Renal pelvis (tissue), 12 donors: Measurements from ENCODE around the gene GPR85. TPM values are rescaled to one million over a fixed set of nuclear protein-coding genes. Genes with fewer than 3 reads are reported as not detected.
A peak's percentile ranks its signal among the peaks of the same experiment; 100 is the strongest.
"Not testable (repeated sequence)": the region's sequence is repeated elsewhere in the genome, so short reads cannot be mapped to it uniquely, and the experiment has no call there.

Experiments
- DNase-seq: peaks from one replicate; pipeline ENCODE4 v3.0.0-alpha.2; 2013
- long read RNA-seq, 16 experiments: transcript quantifications; one replicate each; lab custom pipeline, GENCODE V29; 2026
- polyA plus RNA-seq, 3 donors: library from polyadenylated mRNA; unstranded; fragments of 120-200 nt; gene quantifications; one replicate each; pipeline ENCODE4 v1.2.1, GENCODE V29; 2013; ENCODE audit not compliant: insufficient read length in 3 of 3

The GPR85 gene, protein sequence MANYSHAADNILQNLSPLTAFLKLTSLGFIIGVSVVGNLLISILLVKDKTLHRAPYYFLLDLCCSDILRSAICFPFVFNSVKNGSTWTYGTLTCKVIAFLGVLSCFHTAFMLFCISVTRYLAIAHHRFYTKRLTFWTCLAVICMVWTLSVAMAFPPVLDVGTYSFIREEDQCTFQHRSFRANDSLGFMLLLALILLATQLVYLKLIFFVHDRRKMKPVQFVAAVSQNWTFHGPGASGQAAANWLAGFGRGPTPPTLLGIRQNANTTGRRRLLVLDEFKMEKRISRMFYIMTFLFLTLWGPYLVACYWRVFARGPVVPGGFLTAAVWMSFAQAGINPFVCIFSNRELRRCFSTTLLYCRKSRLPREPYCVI
- under 1 TPM; 0.52 to 0.81 (median 0.81) TPM for polyA plus RNA-seq
- long read RNA-seq, donor 1: 0 reads
- long read RNA-seq, donor 2: 0 reads
- long read RNA-seq, donor 3: 0 reads
- long read RNA-seq, donor 4: 0 reads
- long read RNA-seq, donor 5, partial matches to known transcripts: 0 of 1 reads
- long read RNA-seq, donor 5, other reads (novel, unspliced or antisense): 0 of 1 reads
- long read RNA-seq, donor 6: 0 reads
- long read RNA-seq, donor 7, partial matches to known transcripts: 0 of 1 reads
- long read RNA-seq, donor 7, other reads (novel, unspliced or antisense): 0 of 1 reads
- long read RNA-seq, donor 8, partial matches to known transcripts: 0 of 1 reads
- long read RNA-seq, donor 8, other reads (novel, unspliced or antisense): 0 of 1 reads
- long read RNA-seq, donor 9: 0 reads
- long read RNA-seq, donor 10: 0 reads
- long read RNA-seq, donor 11: 0 reads
- long read RNA-seq, donor 12: 0 reads
- long read RNA-seq, donor 13, partial matches to known transcripts: 0 of 1 reads
- long read RNA-seq, donor 13, other reads (novel, unspliced or antisense): 0 of 1 reads
- long read RNA-seq, donor 14, partial matches to known transcripts: 0 of 1 reads
- long read RNA-seq, donor 14, other reads (novel, unspliced or antisense): 0 of 1 reads
- long read RNA-seq, donor 15, partial matches to known transcripts: 0 of 1 reads
- long read RNA-seq, donor 15, other reads (novel, unspliced or antisense): 0 of 1 reads
- long read RNA-seq, donor 16, partial matches to known transcripts: 0 of 1 reads
- long read RNA-seq, donor 16, other reads (novel, unspliced or antisense): 0 of 1 reads

DNA sequence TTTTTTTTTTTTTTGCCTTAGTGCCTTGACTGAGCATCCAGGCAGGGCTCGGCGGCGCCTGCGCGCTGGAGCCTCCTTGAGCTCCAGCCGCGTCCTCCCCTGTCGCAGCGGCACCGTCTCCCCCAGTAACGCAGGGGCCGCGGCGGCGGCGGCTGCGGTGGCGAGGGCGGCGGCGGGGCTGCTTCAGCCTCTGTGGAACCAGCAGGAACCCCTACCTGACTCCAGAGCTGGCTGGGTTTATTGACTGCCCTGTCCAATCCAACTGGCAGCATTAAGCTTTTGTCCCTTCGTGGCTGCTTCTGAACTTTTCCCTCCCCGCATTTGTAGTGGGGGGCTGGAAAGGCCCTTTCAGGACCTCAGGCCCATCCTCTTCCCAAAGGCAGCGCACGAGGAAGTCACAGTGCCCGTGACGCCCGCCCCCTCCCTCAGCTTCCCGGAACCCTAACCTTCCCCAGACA, at the start of gene GPR85:
Gene GPR85, minus strand, starts transcription at position 397 of the 458 bp plus-strand sequence. CDS start 2,106 bp downstream, outside the sequence.
- DNase-seq: peak; percentile 66

DNA sequence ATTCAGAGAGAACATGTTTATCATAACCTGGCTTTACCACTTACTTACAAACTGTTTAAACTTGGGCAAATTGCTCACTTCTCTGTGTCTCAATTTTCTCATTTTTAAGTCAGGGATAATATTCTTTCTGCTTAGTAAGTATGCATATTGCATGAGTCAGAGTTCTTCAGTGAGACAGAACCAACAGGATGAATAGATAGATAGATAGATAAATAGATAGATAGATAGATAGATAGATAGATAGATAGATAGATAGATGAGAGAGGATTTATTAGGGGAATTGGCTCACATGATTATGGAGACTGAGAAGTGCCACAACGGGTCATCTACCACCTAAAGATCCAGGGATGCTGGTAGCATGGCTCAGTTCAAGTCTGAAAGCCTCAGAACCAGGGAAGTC, 47.4 kb upstream of the GPR85 start:
- no peak for DNase-seq

DNA sequence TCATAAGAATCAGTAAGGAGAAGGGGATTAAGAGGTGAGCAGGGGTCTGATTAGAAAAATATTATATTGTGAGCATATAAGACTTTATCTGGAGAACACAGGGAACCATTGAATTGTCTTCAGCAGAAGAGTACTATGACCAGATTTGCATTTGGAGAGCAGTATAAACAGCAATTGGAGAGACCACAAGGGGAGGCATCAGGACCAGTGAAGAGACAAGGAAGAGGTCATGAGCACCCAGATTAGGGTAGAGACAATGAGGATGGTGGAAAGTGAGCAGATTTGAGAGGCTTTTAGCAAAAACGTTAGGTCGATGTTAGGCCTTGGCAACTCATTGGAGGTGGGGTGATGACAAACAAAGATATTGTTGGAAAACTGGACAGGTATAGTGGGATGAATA, 44.7 kb upstream of the GPR85 start:
- DNase-seq: no peak

DNA sequence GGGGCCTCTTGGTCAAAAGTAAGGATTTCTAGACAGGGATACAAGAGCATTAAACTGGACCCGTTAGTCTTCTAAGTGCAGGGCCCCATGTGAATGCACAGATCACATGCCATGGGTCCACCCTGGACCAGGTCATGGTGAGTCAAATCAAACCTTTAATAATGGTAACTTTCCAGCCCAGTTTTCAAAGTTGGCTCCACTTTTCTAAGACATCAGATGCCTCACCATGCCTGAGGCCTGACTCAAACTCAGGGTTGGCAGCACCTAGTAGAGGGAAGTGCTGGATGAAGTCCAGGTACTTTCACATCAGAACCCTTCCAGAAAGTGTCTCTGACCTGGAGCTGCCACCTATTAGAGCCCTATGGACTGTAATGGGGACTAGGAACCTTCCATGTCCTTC, 41.4 kb upstream of the GPR85 start:
- no peak for DNase-seq

DNA sequence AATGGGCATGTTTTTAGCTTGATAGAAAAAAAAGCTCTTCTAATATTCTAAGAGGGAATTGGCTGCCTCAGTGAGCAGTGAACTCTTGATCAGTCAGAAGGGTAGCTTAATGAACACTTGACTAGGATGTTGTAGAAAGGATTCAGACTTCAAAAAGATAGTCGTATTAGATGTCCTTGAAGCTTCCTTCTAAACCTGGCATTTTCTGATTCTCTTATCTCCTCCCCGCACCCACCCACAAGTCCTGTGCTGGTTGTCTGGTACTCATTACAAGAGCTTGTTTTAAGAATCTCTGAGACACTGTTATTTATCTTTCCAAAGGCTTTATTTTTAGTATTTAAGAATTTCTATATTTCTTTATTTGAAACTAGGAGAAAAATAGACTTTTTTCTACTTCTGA, 39.1 kb upstream of the GPR85 start:
- DNase-seq: no peak

DNA sequence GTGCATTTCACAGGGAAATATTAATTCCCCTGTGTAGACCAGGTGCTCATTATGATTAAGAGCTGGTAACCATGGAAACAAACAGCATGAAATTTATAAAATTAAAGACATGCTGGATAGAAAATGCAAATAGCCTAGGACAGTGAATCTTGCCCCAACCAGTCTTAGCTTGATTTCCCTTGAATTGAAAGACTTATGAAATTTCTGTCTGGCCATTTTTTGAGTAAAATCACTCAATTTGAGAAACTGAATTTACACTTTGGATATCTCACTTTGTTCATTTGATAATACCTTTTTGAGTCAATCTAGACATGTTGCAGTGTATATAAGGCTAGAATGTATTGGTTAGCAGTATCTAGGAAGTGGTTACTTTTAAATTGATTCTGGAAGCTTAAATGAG, 36.1 kb upstream of the GPR85 start:
- DNase-seq: no peak

DNA sequence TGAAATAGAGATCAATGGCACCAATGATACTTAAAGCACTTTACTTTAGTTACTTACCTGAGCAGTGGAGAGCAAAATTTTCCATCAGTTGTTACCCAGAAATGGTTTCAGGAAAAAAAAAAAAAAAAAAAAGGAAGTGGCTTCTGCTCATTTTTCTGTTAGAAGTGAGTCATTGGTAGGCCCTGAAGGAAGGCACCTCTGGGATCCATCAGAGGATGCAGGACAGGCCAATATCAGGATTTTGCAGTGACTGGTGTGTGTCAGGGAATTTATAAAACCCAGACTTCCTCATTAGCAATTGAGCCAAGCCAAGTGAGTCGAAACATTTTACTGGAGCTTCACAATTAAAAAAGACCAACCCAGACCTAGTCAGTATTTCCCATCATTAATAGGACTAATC, 34.0 kb upstream of the GPR85 start:
- no peak for DNase-seq

DNA sequence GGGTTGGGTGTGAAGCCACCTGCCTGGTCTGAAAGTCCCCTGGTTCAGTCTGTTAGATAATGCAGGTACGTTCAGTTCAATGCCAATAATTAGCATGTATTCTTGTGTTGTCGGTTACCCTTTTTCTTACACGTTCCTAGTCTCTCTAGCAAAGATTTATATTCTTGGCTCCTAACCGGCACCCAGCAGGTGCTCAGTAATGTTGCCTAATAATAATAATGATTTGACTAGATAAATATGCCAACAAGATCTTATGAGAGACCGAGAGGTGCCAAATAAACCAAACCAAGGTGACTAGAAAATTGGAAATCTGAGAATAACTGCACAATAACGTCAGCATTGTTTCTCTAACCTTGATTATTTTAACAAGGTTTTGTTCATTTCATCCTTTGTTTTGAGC, 32.8 kb upstream of the GPR85 start:
- no peak for DNase-seq

DNA sequence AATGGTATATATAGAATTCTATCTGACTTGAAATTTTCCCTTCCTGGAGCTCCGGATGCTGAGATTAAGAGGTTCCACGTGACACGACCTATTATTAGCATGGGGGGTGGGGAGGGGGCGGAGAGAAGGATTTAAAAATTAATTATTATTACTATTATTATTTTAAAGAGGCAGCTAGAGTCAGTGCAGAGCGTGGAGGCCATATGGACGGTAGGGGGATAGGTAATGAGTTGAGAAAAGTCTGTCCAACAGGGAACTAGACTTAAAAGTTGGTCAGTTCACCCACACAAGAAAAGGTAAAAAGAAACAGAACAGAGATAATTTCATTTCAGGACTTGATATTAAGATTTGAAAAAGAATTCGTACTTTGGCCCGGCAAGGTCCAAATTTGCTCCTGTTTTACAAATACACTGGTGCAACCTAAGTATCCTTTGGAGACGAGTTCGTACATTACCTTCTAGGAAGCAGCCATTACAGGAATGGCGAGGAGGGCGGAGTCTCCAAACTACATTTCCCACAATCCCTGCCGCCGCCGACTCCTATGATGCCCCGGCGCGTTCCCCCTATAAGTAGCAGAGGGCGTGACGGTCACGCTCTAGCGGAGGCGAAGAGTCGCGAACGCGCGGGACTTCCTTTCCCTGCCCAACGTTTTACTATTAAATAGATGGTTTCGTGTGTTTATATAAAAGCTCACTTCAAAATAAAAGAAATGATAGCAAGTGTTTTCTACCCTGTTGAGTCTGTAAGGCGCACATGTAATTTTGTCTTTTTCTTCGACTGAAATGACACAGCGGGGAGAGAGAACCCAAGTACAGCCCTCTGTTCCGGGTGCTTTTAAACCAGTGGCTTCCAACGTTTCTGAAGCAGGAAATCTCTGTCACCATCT, 31.7 kb upstream of the GPR85 start, which contains the start of gene SMIM30:
Gene SMIM30, minus strand, starts transcription at position 481 of the 886 bp plus-strand sequence. CDS start 976 bp downstream, outside the sequence.
- peak; percentile 94 for DNase-seq

DNA sequence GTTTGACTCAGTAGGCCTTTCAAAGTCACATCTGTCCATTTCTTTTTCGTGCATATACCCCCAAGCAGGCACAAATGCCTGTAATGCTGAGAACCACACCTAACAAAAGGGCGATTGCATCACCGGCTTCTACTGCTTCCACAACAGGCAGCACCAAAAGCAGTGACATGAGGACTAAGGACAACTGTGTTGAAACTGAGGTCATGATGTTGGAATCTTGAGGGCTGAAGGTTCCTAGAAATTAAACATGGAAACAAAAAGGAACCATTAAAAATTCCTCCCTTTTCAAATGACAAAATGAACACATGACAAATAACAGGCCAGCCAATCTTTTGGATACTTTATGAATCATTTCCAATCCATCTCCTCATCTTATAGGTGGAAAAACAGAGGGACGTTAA, 30.7 kb upstream of the GPR85 start:
- not testable (repeated sequence) for DNase-seq

DNA sequence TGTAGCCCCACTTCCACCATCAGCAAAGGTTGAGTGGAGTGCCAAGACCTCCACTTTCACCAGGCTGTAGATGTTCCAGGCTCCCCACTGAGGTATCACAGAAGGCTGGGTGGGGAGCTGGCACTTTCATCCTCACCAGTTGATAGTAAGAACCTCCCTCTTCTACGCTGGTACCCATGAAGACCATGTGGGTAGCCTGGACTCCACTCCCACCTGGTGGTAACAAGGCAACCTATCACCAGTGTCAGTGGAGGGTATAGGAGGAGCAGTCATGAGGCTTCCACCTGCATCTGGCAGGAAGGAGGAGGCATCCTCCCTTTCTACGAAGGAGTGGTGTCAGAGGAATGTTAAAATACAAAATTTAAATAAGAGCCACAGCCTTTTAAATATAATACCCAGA, 27.3 kb upstream of the GPR85 start:
- no peak for DNase-seq

DNA sequence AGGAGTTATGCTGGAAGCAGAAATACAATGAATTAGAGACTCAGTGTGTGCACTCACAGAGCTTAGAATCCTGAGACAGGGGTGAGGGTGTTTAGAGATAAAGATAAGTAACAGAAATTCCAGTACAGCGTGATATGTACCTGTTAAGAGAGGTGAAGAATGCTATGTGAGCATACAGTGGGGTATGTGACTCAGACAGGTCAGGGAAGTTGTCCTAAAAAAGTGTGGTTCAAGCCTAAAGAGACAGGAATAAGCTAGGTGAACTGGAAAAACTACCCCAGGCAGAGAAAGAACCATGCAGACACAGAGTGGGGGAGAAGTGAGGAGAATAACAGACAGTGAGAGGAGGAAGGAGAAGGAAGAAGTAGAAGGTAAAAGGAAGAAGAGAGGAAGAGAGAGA, 23.1 kb upstream of the GPR85 start:
- no peak for DNase-seq

DNA sequence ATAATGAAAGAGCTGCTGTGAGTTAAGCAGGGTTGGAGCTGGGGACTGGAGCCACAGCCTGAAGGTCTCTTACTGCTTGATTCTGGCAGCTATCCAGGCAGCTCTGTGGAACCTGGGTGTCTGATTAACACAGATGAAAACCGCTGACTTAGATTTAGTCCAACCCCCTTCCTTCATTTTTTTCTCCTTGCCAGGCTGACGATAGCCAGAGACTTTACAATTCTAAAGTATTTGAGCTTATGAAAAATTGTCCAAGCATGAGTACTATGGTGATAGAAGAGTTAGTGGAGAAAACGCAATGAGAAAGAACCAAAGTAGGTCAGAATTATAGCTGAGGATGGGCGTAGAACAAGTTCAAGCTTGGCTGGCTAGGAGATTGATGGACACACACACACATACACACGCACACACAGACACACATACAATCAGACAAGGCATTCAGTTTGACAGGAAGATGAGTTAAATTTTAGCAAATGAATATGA, 13.5 kb upstream of the GPR85 start:
- no peak for DNase-seq

DNA sequence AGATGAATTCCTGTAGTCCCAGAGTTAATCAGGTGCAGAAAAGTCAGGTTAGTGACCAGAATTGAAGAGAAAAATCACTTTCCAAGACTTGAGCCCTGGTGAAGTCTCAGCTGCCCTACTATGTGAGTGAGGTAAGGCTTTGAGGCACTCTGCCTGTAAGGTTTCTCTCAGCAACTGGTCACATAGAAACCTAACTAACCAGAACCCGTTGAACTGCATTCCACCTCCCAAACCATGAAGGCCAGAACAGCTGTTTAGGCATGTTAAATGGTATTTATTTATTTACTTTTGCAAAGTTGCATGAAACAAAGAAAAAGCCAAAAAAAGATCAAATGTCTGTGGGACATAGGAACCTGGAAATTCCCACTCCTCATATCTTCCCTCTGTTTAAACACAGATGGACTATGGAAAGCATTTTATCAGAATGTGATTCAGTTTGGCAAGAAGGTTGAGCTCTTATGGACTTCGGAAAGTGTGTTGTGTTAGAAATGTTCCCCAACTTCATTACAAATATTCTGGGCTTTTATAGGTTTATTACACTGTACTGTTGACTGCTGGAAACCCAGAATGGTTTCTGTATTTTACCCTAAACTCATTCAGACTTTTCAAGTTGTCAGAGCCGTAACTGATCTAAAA, 12.8 kb upstream of the GPR85 start:
- DNase-seq: peak; percentile 43

DNA sequence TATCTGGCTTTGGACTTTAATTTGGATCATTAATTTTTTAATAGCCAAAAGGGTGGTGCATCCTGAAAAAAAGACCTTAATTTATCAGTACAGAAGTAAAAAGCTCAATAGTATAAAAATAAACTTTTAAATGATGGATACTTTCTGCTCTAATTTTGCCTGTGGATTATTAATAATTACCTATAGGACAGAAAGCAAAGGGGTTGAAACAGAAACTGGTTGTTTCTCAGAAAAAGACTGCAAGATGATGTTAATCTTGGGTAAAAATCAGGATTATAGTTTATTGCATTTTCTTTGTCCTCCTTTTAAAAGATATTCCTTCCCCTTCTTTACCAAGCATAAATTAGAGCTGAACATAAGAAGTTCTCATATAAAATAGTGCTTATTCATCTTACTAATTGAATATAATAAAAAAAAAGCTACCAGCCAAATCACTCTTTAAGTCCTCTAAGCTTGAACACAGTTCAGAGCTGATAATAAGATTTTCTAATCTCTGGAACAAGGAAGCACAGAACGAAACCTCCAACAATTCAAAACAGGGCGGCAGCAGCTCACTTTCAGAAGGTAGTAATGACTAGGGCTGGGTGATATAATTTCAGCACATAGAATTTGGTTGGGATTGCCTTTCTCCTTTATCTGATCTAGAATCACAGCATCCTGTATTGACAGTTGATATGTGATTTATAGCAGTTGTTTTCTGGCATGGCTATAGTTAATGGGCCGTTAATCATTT, 8.1 kb upstream of the GPR85 start:
- DNase-seq: no peak

DNA sequence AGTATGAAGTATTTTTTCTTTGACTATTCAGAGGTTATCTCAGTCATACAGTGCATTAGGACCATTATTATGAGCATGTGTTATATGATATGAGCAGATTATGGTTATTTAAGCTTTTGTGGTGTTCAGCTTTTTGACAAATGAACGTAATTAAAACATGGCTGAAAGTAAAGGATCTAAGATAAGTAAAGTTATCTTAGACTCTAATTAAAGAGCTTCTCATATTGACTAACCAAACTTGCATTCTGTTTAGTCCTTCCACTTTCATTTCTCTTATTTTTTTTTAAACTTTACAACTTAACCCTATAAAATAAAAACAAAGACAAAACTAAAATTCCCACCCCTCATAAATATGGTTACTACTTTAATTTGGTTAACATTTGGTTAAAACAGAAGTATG, 6.9 kb upstream of the GPR85 start:
- no peak for DNase-seq

DNA sequence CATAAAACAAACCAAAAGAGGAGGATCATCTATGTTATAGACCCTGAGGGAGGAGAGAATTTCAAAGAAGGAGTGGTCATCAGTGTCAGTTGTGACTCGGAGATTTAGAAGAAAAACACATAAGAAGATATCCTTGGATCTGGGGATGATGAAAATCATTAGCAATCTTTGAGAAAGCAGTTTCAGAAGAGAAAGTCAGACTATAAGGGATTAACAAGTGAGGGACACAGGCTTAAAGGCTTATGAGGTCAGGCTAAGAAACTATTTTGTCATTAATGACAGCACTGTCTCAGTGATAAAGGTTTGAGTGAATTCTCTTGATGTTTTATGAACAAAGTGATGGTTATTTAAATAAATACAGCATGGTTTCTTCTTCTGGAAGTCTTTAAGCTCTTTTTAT, 6.1 kb upstream of the GPR85 start:
- DNase-seq: no peak

DNA sequence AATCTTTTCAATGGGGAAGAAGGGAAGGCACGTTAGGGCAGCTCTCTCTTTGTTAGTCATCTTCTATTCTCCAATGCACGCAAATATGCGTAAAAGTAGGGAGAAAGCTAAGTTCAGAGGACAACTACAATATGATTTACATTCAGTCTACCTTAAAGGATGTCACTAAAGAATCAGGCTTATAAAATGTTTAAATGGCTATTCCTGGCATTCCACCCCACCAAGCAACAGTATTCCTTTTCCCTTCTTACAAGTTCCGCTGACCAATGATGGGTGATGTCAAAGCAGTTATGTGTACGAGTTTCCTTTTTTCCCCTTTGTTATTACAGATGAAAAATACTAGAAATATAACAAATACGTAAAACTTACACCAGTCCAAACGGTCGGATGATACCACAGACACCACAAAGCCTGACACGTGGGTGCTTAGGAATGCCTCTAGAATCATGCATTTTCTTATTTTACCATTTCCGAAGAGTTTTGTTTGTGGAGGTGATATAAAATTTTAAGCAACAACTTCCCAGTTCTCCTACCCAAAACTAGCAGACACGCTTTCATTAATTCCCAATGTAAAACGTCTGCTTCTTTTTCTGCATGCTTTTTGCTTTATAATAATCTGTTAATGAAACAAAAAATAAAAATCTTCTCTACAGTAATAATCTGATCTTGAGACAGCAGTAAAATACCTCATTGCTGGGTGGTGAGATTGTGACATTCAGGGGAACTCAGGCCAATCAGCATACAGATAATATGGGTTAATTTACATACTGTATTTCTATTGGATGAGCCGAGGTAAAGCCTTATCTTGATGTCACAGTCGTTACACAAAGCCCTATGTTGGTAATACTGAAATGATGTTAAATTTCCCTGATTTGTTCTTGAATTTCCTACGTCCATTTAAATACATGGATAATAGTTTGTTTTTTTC, 708 bp upstream of the GPR85 start:
- no peak for DNase-seq
